GOT3 (cell line): ENCODE measurements around the gene CD300A.

ENCODE experiments used
- DNase-seq: peaks from one replicate; lab custom pipeline; 2025; ENCODE audit warnings: mixed read lengths; lab: John Stamatoyannopoulos, UW

CD300A gene

DNA sequence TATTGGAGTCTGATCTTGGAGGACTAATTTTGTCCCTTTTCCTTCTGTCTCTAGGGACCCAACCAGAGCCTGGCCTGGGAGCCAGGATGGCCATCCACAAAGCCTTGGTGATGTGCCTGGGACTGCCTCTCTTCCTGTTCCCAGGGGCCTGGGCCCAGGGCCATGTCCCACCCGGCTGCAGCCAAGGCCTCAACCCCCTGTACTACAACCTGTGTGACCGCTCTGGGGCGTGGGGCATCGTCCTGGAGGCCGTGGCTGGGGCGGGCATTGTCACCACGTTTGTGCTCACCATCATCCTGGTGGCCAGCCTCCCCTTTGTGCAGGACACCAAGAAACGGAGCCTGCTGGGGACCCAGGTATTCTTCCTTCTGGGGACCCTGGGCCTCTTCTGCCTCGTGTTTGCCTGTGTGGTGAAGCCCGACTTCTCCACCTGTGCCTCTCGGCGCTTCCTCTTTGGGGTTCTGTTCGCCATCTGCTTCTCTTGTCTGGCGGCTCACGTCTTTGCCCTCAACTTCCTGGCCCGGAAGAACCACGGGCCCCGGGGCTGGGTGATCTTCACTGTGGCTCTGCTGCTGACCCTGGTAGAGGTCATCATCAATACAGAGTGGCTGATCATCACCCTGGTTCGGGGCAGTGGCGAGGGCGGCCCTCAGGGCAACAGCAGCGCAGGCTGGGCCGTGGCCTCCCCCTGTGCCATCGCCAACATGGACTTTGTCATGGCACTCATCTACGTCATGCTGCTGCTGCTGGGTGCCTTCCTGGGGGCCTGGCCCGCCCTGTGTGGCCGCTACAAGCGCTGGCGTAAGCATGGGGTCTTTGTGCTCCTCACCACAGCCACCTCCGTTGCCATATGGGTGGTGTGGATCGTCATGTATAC, 26.5 kb upstream of the CD300A start:
- no peak for DNase-seq

DNA sequence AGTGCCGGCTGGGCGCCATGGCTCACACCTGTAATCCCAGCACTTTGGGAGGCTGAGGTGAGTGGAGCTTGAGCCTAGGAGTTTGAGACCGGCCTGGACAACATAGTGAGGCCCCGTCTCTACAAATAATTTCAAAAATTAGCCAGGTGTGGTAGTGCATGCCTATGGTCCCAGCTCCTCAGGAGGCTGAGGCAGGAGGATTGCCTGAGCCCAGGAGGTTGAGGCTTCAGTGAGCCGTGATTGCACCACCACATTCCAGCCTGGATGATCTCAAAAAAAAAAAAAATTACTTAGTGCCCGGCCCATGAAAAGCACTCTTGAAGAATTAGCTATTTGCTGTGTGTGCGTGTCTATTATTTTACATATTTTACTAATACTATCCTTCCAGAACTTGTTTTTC, 24.9 kb upstream of the CD300A start:
- no peak for DNase-seq

DNA sequence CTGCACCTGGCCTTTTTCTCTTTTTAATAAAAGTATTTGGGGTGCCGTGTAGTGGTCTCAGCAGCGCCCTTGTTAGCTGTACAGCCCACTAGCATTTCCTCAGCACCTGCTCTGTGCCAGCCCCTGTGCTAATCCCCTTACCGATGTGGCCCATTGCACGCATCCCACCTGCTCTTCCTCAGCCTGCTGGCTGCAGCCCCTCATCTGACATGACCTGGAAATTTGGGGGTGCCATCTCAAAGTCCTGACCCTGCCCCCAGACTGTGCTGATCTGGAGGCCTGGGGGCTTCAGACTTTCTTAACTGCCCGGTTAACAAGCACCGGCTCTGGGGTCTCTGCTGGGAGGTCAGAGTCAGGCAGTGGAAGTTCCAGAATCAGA, 24.2 kb upstream of the CD300A start:
- DNase-seq, result no peak

DNA sequence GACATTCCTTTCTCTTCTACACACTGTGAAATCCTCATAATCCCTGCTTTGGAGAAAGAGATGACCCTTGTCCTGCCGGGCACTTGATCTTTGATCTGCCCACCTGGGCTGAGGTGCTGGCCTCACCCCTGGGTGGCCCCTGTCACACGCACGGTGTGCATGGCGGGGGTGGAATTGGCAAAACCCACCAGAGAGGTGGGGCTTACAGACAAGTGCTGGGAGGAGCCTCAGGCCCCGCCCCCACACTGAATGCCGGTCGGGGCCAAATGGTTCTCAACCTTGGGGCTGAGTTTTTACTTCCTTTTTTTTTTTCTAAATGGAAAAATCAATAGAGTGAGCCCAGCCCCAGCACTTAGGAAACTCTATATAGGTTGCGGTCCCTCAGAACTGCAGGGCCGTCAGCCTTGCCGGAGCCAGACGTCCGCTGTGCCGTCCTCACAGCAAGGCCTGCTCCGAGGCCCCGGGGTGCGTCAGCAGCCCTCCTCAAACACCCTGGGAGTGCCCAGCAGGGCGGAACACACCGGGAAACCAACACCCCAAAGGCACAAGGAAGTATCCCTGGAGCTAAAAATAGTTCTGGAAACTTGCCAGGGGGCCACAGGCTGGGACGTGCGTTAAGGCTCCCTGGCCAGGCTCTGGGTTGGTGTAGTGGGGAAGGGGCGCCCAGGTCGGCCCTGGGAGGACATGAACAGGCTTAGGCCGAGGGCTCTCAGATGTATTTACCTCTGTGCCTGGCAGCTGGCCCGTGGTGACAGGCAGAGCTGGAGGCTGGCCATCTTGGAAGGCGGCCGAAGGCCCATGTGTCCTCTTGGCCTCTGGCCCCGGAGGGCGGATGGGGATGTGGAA, 23.5 kb upstream of the CD300A start:
- no peak for DNase-seq

DNA sequence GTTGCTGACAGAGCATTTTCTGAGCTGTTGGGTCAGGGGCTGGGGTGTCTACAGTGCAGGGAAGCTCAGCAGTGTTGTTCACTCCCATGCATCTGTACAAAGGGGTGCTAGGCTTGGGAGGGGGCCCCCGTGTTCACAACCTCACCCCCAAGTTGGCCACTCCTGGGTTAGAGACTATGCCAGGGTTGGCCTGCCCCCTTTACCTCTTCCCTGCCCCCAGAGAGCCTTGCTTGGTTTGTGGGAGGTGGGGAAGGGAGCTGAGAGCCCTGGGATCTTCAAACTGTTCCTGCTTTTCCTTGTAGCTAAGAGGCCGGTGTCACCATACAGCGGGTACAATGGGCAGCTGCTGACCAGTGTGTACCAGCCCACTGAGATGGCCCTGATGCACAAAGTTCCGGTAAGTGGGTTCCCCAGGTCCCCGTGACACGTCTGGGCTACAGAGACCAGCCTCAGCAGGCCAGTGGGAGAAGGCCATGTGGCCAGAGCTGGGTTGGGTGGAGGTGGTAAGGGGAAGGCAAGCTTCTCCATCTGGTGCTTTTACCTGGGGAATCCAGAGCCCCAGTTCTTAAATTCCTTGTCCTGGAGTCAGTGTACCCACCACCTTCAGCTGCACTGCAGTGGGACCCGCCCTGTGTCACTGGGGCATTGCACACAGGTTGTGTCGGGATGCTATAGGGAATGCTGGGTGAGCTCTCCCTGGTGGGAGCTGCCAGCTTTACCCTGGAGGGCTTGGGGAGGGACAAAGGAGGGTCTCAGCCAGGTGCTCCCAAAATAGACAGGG, 22.7 kb upstream of the CD300A start:
- no peak for DNase-seq

DNA sequence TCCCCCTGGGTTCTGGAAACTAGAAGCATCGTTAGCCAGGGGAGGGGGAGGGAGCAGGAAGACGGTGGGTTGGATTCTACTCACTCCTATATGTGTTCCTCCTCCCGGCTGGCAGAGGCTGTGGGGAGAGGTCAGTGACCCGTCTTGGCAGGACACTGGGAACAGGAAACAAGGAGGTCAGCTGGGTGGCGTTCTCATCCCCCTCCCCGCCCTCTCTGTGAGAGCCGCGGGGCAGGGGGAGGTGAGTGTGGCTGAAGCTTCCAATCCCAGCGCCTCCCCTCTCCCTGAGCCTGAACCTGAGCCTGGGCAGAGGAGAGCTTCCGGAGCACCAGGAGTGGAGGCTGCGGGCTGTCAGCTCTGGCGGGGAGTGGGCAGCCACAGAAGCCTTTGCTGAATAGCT, 22.0 kb upstream of the CD300A start:
- DNase-seq, result no peak

DNA sequence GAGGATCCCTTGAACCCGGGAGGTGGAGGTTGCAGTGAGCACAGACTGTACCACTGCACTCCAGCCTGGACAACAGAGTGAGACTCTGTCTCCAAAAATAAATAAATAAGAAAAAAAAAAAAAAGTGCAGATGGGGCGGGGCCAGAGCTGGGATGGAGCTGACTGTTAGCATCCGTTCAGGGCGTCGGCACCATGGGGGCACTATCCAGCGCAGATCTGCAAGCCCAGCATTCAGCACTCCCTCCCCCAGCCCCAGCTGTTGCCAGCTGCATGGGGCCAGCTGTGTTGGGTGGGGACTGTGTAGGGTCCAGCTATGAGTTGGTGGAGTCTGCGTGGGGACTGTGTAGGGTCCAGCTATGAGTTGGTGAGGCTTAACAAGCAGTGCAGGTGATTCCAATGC, 21.3 kb upstream of the CD300A start:
- no peak for DNase-seq

DNA sequence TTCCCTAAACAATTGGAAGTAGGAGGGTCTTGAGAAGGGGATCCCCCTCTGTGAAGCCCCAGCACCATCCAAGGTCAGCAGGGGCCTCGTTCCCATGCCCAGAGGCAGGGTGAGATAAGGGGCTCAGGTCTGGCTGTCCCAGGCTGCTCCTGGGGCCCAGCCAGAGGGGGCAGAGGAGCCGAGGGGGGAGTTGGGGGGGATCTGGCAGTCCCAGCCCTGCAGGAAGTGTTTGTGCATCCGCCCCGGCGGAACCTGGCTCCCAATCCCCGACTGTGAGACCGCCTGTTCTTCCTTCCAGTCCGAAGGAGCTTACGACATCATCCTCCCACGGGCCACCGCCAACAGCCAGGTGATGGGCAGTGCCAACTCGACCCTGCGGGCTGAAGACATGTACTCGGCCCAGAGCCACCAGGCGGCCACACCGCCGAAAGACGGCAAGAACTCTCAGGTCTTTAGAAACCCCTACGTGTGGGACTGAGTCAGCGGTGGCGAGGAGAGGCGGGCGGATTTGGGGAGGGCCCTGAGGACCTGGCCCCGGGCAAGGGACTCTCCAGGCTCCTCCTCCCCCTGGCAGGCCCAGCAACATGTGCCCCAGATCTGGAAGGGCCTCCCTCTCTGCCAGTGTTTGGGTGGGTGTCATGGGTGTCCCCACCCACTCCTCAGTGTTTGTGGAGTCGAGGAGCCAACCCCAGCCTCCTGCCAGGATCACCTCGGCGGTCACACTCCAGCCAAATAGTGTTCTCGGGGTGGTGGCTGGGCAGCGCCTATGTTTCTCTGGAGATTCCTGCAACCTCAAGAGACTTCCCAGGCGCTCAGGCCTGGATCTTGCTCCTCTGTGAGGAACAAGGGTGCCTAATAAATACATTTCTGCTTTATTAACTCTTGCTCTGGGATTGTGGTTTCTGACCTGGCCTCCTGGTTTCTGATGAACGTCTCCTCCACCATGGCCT, 19.6 kb upstream of the CD300A start:
- DNase-seq, result no peak

DNA sequence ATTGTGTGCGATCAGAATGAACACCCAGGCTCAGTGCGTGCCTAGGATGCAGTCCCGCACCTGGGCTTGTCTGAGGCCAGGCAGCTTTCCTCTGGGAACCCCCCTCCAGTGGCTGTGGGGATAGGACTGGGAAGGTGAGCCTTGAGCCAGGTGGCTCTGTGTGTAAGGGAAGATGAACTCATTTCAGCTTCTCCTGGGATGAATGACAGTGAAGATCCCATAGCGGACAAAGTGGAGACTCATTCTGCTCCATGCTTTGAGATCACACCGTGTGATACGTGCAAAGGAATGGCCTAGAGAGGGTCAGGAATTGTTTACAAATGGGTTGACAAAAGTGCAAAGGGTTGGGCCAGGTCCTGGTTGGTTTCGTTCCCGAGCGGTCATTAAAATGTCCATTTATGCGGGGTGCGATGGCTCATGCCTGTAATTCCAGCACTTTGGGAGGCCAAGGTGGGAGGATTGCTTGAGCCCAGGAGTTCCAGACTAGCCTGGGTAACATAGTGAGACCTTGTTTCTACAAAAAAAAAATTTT, 18.7 kb upstream of the CD300A start:
- DNase-seq, result no peak

DNA sequence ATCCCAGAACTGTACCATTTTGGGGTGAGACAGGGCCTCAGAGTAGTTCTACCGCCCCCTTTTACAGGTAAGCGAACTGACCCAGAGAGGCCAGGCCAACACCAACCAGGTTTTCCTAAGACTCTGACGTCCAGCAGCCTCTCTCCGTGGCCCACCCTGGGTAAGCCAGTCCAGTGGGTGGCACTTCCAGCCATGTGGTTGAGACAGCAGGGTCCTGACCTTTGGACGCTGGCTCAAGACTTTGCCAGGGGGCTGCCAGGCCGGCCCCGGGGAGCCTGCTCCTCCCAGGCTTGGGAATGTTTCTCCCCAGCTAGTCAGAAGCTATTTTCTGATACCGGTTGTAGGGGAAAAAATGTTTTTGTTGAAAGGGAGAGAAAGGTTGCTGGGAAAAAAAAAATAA, 17.7 kb upstream of the CD300A start:
- no peak for DNase-seq

DNA sequence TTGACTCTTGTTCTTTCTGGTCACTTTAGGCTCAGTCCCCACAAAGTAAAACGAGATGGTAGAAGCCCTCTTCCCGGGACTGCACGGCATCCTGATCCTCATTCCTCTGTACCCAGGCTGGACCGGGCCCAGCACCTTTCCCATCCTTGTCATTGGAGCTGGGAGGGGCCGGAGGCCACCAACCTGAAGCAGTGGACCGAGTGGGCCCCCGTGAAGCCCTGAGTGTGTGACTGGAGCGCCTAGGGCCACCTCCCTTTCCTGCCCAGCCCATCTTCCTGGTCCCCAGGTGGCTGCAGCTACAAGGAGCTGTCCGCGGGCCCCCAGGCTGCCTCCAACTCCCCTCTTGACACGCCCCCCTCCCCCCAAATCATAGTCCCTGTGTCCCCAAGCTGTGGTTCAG, 17.1 kb upstream of the CD300A start:
- DNase-seq, result no peak

DNA sequence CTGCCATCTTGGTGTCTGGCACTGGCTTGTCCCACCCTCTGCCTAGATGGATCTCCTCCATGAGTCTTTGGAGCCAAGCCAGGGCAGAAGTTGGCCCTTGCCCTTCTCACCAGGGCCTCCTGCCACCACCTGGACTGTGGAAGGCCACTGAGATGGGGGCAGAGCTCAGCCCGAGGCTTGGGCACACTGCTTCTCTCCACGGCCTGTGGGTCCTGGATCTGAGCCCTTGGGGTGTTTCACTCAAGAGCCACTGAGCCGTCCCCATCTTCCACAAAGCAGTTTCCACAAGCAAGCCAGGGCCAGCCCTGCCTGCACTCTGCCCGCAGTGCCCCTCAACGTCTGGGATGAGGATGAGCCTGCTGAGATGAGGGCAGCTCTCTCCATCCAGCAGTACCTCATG, 16.7 kb upstream of the CD300A start:
- DNase-seq, result no peak

DNA sequence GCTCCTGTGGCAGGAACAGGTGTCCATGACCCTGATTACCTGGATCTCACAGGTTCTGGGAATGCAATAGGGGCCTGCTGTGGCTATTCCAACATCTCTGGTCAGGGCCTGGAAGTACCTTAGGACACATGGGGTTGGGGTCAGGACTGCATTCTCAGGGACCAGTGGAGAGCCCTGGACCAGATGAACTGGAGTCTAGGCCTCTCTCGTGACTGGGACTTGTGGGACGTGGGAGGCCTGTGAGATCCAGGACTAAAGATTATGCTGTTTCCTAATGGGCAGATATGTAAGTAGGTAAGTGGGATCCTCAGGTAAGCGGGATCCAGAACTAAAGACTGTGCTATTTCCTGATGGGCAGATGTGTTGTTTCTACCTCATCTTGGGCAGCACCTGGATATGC, 16.2 kb upstream of the CD300A start:
- DNase-seq, result no peak

DNA sequence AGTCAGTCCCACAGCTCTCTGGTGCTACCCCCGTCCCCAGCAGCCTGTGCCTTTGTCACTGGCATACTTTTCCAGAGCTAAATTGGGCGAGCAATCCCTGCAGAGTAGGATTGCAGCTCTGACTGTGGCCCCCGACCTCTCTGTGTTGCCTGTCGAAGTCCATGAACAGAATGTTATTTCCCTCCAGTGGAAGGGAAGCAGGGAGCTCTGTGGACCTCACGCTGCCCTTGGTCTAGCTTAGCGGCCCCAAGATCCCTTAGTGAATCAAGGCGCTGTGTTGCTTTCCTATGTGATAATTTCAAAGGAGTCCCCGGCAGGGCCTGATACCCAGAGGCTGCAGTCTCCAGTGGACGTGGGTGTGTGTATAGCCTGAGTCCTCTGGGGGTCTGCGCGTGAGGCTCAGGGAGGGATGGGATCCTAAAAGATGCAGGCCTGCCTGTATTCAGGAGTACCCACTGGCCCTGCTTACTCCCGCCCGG, 15.5 kb upstream of the CD300A start:
- DNase-seq, result no peak

DNA sequence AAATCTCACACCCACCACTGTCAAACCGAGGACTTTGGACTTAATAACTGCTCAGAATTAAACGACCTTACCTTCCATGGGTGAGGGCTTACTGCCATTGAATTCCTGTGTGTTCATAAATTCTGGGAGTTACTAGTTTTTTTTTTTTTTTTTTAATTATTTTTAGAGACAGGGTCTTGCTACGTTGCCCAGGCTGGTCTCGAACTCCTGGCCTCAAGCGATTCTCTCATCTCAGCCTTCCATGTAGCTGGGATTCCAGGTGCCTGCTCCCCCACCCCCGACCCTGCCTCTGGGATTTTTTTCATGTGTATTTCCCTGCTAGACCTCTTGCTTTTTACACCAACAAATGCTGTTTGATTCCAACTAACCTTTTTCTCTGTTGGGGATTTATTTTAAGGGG, 14.9 kb upstream of the CD300A start:
- DNase-seq, result no peak

DNA sequence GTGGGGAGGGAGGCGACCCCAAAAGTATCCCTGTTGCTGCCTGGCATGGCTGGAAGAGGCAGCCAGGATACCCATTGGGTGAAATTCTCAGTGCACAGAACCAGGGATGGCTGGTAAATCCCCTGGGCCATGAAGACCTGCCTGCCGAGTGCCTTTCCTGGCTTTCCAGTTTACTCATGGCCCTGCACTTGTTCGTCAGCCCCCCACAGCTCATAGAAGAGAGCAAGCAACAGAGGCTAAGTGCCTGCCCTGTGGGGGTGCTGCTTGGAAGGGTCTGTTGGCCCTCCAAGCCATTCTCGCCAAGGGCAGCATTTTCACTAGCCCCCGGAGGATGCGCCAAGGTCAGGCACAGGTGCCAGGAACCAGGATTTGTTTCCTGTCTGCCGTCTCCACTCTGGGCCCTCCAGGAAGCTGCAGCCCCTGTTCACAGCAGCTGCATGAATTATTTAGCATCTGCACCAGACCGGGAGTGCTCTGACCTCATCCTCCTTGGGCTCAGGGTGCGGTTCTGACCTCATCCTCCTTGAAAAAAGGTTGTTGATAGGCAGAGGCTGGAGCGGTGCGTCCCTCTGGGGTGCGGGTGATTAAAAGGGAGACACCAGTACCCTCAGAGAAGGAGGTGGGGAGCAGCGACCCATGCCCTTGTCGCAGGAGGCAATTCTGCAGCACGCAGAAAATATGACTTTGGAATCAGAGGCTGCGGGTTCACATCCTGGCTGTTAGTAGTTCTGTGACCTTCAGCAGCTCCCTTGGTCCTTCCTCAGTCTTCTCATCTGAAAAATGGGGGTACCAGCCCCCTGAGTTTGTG, 14.2 kb upstream of the CD300A start:
- DNase-seq, result no peak

DNA sequence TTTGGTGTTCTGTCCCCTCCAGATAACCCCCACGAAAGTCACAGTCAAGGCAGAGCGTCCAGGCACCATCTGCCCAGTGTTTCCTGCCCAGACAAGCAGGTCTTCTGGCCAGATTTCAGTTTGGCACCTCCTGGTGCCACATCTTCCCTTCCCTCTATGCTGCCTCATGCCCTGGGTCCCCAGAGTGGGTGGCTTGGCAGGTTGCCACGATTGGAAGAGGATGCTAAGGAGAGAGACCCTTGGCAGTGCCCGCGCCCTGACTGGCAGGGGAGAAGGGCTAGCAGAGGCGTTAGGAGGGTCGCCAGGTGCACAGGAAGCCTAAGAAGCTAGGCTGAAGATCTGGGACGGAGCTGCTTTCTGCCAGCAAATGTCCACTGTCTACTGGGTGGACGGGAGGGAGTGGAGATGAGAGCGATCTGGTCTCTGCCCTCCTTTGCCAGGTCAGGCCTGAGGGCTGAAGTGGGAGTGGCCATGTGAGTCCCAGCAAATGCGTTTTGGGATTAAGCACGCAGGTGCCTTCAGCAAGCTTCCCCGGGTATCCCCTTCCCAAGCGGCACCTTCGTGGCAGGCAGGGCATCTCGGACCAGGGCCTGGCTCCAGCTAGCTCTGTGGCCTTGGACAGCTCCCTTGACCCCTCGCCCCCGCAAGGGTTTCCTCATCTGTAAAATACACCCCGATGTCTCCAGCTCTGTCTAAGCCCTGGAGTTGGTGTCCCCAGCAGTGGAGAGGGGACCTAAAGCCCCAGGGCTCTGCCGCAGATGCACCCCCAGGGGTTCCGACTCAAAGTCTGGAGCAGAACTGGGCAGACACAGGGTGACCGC, 13.4 kb upstream of the CD300A start:
- no peak for DNase-seq

DNA sequence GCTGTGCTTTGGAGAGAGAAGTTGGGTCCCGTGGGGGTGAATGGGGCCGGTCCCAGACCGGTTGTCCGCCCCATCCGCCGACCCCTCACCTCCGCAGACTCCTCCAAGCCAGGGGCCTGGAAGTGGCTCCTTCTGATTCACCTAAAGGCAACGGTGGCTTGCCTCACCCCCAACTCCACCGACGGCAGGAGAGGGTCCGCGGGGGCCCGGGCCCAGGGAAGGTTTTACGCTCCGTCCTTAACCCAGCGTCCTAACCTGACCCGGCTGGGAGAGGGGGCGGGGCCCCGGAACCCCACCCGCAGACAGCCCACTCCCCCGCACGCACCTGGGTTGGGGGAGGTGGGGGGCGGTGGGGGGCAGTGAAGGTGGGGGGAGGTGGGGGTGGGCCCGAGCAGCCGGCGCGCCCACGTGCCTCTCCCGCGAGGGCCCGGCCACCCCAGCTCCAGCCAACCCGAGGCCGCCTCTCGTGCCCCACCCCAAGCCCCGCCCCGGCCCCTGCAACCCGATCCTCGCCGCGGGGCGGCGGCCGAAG, 12.7 kb upstream of the CD300A start:
- peak; percentile 38 for DNase-seq
